Loucy (cell line): ENCODE results near the gene LMX1B.

Experiments used
- H2AFZ ChIP-seq: fragments of 200-600 bp; sonication (generic); 2 replicates; pipeline ENCODE4 v1.6.0; 2016; ENCODE audit warnings: antibody characterized with exemption, mild to moderate bottlenecking, low read length, moderate library complexity
- H3F3A ChIP-seq: fragments of 200-600 bp; 2 replicates; pipeline ENCODE4 v1.6.0; 2016; ENCODE audit warnings: antibody characterized with exemption, low read depth, mild to moderate bottlenecking
- H3K27me3 ChIP-seq: fragments of 200-600 bp; sonication (generic); 2 replicates; pipeline ENCODE4 v1.6.1; 2014; ENCODE audit warnings: low read length, mild to moderate bottlenecking; ENCODE audit not compliant: insufficient read depth, poor library complexity, severe bottlenecking
- H3K36me3 ChIP-seq: fragments of 200-600 bp; sonication (generic); 2 replicates; pipeline ENCODE4 v1.6.1; 2016; ENCODE audit warnings: low read length; ENCODE audit not compliant: insufficient read depth
- H3K4me1 ChIP-seq: fragments of 200-600 bp; sonication (generic); 2 replicates; pipeline ENCODE4 v1.5.1; 2014; ENCODE audit warnings: low read length, mild to moderate bottlenecking; ENCODE audit not compliant: insufficient read depth, poor library complexity, severe bottlenecking
- H3K4me2 ChIP-seq: fragments of 200-600 bp; sonication (generic); 2 replicates; pipeline ENCODE4 v1.6.0; 2014; ENCODE audit warnings: antibody characterized with exemption, low read length, low read depth, mild to moderate bottlenecking; ENCODE audit not compliant: poor library complexity, severe bottlenecking
- H3K4me3 ChIP-seq: fragments of 200-600 bp; sonication (generic); 2 replicates; pipeline ENCODE4 v1.5.1; 2014; ENCODE audit warnings: low read length, mild to moderate bottlenecking, mixed read lengths; ENCODE audit not compliant: poor library complexity, severe bottlenecking
- H3K79me2 ChIP-seq: fragments of 200-600 bp; sonication (generic); 2 replicates; pipeline ENCODE4 v1.6.1; 2014; ENCODE audit warnings: low read length; ENCODE audit not compliant: insufficient read depth
- H3K9ac ChIP-seq: fragments of 200-600 bp; sonication (generic); 2 replicates; pipeline ENCODE4 v1.6.0; 2014; ENCODE audit warnings: mild to moderate bottlenecking, low read depth, low read length, moderate library complexity; ENCODE audit not compliant: poor library complexity, severe bottlenecking
- H3K9me2 ChIP-seq: fragments of 200-600 bp; sonication (generic); replicated peaks from 2 replicates; pipeline ENCODE4 v1.6.1; 2016; ENCODE audit warnings: low read depth, low read length, mixed read lengths
- H3K9me3 ChIP-seq: fragments of 200-600 bp; sonication (generic); 2 replicates; pipeline ENCODE4 v1.6.1; 2014; ENCODE audit warnings: mild to moderate bottlenecking, antibody characterized with exemption, low read length, low read depth; ENCODE audit not compliant: insufficient read depth
- H4K20me1 ChIP-seq: fragments of 200-600 bp; sonication (generic); 2 replicates; pipeline ENCODE4 v1.6.0; 2014; ENCODE audit warnings: antibody characterized with exemption, low read length, mild to moderate bottlenecking; ENCODE audit not compliant: insufficient read depth, poor library complexity, severe bottlenecking
- EZH2phosphoT487 ChIP-seq: fragments of 200-600 bp; IDR thresholded peaks from 2 replicates; pipeline ENCODE4 v1.6.1; 2018; ENCODE audit warnings: antibody characterized with exemption, mild to moderate bottlenecking, moderate library complexity, borderline replicate concordance
- TF ChIP-seq, protein P1 (sequence below): fragments of 200-600 bp; sonication (generic); conservative IDR thresholded peaks from 2 replicates; pipeline ENCODE4 v1.5.1; 2014; ENCODE audit warnings: mild to moderate bottlenecking, antibody characterized with exemption, low read length

Gene LMX1B

DNA sequence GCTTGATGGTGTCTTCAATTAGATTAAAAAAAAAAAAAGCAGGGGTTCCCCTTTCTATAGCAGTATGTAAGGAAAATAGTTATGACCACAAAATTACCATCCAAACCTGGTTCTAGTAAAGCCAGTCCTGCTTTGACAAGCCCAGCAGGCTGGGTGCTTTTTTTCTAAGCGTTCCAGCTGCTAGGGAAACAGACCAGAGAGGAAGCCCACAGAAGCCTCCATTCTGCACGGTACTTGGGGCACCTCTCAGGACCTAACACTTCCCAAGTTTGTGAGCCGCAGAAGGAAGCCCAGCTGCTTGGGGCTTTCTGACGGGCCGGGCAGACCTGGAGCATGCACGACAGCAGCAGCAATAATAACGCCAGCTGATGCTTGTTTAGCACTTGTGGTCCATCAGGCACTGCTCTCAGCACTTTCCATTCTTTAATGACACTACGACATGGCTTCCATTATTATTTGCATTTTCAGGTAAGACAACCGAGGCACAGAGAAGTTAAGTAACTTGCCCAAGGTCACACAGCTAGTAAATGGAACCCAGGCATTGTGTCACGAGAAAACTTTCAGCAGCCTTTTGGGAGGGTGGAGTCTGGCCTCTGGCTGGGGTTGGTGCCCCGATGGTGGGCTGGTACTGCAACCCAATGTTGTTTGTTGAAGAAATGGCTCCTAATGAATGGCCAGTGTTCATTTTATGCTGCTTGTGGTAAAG lies 15.4 kb downstream of the LMX1B start:
- Histone ChIP-seq H3K9ac (no peak overlapping the region), H3K79me2 (no peaks in the 10 kb centered on the region), H3K4me3 (no peak overlapping the region), H2AFZ (no peak overlapping the region), H3K4me2 (no peak overlapping the region), H3K36me3 (no peaks in the 10 kb centered on the region), H3K9me3 (no peaks in the 10 kb centered on the region), H3K9me2 (no peaks in the 10 kb centered on the region), H3K4me1 (no peaks in the 10 kb centered on the region), H3K27me3 (no peaks in the 10 kb centered on the region), H3F3A (no peaks in the 10 kb centered on the region), H4K20me1 (no peaks in the 10 kb centered on the region)
- TF ChIP-seq, protein P1, sequence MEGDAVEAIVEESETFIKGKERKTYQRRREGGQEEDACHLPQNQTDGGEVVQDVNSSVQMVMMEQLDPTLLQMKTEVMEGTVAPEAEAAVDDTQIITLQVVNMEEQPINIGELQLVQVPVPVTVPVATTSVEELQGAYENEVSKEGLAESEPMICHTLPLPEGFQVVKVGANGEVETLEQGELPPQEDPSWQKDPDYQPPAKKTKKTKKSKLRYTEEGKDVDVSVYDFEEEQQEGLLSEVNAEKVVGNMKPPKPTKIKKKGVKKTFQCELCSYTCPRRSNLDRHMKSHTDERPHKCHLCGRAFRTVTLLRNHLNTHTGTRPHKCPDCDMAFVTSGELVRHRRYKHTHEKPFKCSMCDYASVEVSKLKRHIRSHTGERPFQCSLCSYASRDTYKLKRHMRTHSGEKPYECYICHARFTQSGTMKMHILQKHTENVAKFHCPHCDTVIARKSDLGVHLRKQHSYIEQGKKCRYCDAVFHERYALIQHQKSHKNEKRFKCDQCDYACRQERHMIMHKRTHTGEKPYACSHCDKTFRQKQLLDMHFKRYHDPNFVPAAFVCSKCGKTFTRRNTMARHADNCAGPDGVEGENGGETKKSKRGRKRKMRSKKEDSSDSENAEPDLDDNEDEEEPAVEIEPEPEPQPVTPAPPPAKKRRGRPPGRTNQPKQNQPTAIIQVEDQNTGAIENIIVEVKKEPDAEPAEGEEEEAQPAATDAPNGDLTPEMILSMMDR = no peak

DNA sequence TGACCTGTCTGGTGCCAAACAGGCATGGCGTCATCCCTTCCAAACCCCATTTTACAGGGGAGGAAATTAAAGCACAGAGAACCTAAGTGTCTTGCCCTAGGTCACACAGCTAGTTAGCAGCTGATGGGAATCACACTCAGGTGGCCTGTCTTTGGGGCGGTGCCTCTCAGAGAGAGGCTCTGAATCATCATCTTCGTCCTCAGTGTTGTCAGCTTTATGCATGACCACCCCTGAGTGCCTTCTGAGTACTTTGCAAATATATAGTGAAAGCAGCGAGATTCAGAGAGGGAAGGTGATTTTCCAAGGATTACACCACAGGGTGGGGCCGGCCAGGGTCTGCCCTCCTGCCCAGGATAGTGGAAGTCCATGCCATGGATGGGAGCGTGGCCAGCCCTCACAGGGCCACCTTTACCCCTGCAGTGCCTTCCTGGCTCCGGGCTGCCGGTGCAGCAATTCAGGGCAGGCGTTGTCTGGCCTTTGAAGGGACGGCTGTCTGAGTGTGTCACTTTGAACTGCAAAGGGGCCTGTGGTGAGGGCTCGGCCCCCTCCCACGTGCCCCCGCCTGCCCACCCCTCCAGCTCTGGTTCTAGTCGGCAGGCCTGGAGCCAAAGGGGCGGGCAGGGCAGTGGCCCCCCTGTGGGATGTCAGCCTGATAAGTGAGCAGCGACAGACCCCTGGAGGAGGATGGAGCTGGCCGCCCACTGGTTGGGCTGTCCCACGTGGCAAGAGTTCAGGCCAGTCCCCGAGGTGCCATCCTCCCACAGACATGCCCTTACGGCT lies 16.9 kb downstream of the LMX1B start:
- H3K4me3 ChIP-seq = no peak overlapping the region
- no peaks in the 10 kb centered on the region for H3F3A ChIP-seq
- H4K20me1 ChIP-seq = no peaks in the 10 kb centered on the region

DNA sequence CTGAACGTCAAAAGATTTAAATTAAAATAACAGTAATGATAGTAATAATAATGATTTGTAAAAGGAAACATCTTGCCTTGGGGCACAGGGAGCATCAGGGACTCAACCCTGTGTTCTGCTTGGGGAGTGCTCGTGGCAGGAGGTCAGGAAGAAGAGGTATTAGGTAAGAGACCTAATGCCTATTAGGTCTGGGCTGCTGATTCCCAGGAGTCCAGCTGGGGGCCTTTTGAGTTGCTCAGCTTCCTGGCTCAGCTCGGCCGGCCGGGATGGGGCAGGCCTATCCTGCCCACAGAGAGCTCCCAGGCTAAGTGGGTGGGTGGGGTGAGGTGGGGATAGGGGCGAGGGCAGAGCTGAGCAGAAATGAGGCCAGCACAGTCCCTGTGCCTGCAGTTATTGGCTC lies 17.5 kb downstream of the LMX1B start:
- H2AFZ ChIP-seq = no peak overlapping the region
- H4K20me1 ChIP-seq = no peaks in the 10 kb centered on the region
- no peaks in the 10 kb centered on the region for H3K9me3 ChIP-seq
- no peaks in the 10 kb centered on the region for H3K27me3 ChIP-seq
- no peaks in the 10 kb centered on the region for H3K79me2 ChIP-seq
- no peaks in the 10 kb centered on the region for H3K9me2 ChIP-seq
- H3K36me3 ChIP-seq = no peaks in the 10 kb centered on the region
- H3K4me3 ChIP-seq = no peak overlapping the region
- TF ChIP-seq EZH2phosphoT487 = no peak
- TF ChIP-seq, protein P1 = no peak
- H3F3A ChIP-seq = no peaks in the 10 kb centered on the region
- H3K4me1 ChIP-seq = peaks cover 4% of the 10 kb centered on the region
- no peak overlapping the region for H3K4me2 ChIP-seq
- H3K9ac ChIP-seq = no peak overlapping the region

More for the DNA sequence above, 16.9 kb downstream of the LMX1B start:
- Histone ChIP-seq H3K9me3 (no peaks in the 10 kb centered on the region), H2AFZ (no peak overlapping the region), H3K4me2 (no peak overlapping the region), H3K9ac (no peak overlapping the region), H3K9me2 (no peaks in the 10 kb centered on the region), H3K27me3 (no peaks in the 10 kb centered on the region), H3K79me2 (no peaks in the 10 kb centered on the region), H3K36me3 (no peaks in the 10 kb centered on the region), H3K4me1 (peaks cover 4% of the 10 kb centered on the region)
- TF ChIP-seq, protein P1 = no peak
- no peak for TF ChIP-seq EZH2phosphoT487
